ENCODE results near the gene DNASE2B.

GRCh38 chr1:84348759-84349158 lies 49.5 kb upstream of the DNASE2B start:
- TF ChIP-seq CTCF (IDR thresholded peaks at IDR 0.05) (no peak), POLR2A (IDR thresholded peaks at IDR 0.05) (no peak)
